ENCODE results near the gene GRID1.

DNA sequence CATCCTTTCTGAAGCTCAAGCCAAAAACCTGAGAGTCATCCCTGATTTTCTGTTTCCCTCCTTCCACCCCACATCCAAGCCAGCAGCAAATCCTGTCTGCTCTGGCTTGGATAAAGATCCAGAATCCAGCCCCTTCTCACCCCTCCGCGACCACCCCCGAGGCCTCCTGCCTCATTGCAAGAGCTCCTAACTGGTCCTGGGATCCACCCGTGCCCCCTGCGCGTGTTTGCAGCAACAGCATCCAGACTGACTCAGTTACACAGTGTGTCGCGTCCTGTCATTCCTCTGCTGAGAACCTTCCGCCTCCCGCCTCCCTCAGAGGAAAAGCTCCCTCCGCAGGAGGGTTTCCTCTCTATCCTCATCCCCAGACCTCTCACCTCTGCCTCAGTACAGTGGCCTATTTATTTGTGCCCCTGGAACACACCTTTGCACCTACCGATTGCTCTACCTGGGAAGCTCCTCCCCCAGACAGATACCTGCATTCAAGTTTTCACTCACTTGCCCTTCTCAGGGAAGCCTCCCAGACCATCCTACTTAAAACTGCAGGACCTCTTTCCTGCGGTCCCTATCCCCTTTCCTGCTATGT, 21.6 kb upstream of the GRID1 start:
- no peak for TF ChIP-seq CHD1 (IDR thresholded peaks at IDR 0.05; ENCODE audit: low read depth, low read length)
- TF ChIP-seq, protein P1, sequence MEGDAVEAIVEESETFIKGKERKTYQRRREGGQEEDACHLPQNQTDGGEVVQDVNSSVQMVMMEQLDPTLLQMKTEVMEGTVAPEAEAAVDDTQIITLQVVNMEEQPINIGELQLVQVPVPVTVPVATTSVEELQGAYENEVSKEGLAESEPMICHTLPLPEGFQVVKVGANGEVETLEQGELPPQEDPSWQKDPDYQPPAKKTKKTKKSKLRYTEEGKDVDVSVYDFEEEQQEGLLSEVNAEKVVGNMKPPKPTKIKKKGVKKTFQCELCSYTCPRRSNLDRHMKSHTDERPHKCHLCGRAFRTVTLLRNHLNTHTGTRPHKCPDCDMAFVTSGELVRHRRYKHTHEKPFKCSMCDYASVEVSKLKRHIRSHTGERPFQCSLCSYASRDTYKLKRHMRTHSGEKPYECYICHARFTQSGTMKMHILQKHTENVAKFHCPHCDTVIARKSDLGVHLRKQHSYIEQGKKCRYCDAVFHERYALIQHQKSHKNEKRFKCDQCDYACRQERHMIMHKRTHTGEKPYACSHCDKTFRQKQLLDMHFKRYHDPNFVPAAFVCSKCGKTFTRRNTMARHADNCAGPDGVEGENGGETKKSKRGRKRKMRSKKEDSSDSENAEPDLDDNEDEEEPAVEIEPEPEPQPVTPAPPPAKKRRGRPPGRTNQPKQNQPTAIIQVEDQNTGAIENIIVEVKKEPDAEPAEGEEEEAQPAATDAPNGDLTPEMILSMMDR (IDR thresholded peaks at IDR 0.05 in 2 of 3, conservative IDR thresholded peaks at IDR 0.05 in 1 of 3; ENCODE audit: control insufficient read depth in 2 of 3, extremely low read depth in 1 of 3, insufficient read depth in 1 of 3, low read depth in 3 of 3, low read length in 3 of 3), result no peak
- TF ChIP-seq, protein P2, sequence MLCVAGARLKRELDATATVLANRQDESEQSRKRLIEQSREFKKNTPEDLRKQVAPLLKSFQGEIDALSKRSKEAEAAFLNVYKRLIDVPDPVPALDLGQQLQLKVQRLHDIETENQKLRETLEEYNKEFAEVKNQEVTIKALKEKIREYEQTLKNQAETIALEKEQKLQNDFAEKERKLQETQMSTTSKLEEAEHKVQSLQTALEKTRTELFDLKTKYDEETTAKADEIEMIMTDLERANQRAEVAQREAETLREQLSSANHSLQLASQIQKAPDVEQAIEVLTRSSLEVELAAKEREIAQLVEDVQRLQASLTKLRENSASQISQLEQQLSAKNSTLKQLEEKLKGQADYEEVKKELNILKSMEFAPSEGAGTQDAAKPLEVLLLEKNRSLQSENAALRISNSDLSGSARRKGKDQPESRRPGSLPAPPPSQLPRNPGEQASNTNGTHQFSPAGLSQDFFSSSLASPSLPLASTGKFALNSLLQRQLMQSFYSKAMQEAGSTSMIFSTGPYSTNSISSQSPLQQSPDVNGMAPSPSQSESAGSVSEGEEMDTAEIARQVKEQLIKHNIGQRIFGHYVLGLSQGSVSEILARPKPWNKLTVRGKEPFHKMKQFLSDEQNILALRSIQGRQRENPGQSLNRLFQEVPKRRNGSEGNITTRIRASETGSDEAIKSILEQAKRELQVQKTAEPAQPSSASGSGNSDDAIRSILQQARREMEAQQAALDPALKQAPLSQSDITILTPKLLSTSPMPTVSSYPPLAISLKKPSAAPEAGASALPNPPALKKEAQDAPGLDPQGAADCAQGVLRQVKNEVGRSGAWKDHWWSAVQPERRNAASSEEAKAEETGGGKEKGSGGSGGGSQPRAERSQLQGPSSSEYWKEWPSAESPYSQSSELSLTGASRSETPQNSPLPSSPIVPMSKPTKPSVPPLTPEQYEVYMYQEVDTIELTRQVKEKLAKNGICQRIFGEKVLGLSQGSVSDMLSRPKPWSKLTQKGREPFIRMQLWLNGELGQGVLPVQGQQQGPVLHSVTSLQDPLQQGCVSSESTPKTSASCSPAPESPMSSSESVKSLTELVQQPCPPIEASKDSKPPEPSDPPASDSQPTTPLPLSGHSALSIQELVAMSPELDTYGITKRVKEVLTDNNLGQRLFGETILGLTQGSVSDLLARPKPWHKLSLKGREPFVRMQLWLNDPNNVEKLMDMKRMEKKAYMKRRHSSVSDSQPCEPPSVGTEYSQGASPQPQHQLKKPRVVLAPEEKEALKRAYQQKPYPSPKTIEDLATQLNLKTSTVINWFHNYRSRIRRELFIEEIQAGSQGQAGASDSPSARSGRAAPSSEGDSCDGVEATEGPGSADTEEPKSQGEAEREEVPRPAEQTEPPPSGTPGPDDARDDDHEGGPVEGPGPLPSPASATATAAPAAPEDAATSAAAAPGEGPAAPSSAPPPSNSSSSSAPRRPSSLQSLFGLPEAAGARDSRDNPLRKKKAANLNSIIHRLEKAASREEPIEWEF (IDR thresholded peaks at IDR 0.05; ENCODE audit: insufficient replicate concordance, low read depth, low read length), result no peak
- no peak for TF ChIP-seq TAF1 (IDR thresholded peaks at IDR 0.05; ENCODE audit: borderline replicate concordance, low read depth, low read length)
- no peak for TF ChIP-seq ESRRA (IDR thresholded peaks at IDR 0.05; ENCODE audit: low read length)
- no peak for TF ChIP-seq EGR1 (IDR thresholded peaks at IDR 0.05; ENCODE audit: borderline replicate concordance in 1 of 2, low read depth in 2 of 2, low read length in 2 of 2)
- no peak for TF ChIP-seq POLR2AphosphoS5 (IDR thresholded peaks at IDR 0.05; ENCODE audit: low read length)
- TF ChIP-seq EP300 (IDR thresholded peaks at IDR 0.05; ENCODE audit: borderline replicate concordance in 1 of 2, control insufficient read depth in 1 of 2, low read depth in 2 of 2, low read length in 2 of 2), result no peak
- TF ChIP-seq POLR2A (IDR thresholded peaks at IDR 0.05; ENCODE audit: low read depth, low read length), result no peak
- no peak for TF ChIP-seq NRF1 (conservative IDR thresholded peaks at IDR 0.05; ENCODE audit: low read depth, low read length)
- TF ChIP-seq SRF (IDR thresholded peaks at IDR 0.05; ENCODE audit: low read depth in 2 of 2, low read length in 2 of 2), result no peak
- no peak for TF ChIP-seq ZNF274 (IDR thresholded peaks at IDR 0.05; ENCODE audit: insufficient read depth, insufficient read length)
